Choroid plexus epithelial cell (primary cell): Measurements from ENCODE around the gene XXYLT1.

Experiments
- DNase-seq: peaks from one replicate; pipeline ENCODE4 v3.0.0-alpha.2; 2010; ENCODE audit warnings: low read depth
- H3K4me3 ChIP-seq: 2 replicates; pipeline ENCODE4 v1.5.1; 2011; ENCODE audit warnings: low read depth, mild to moderate bottlenecking, control low read depth, low read length, moderate library complexity
- CTCF ChIP-seq: conservative IDR thresholded peaks from 2 replicates; pipeline ENCODE4 v1.5.1; 2011; ENCODE audit warnings: low read depth, mild to moderate bottlenecking, control low read depth, inconsistent platforms, low read length, moderate library complexity

XXYLT1 gene

GRCh38 chr3:195151866-195152541 is 119.0 kb downstream of the XXYLT1 start:
- DNase-seq: peak; percentile 80
- no peak overlapping the region for H3K4me3 ChIP-seq
- TF ChIP-seq CTCF: no peak

- H3K4me3 ChIP-seq: no peak overlapping the region
- no peak for DNase-seq
- no peak for TF ChIP-seq CTCF
These were observed 119.6 kb downstream of the XXYLT1 start for GRCh38 chr3:195151402-195151801.

GRCh38 chr3:195150181-195151118 is 120.5 kb downstream of the XXYLT1 start:
- DNase-seq: peak; percentile 91
- peak overlapping the region; percentile 39 for H3K4me3 ChIP-seq
- no peak for TF ChIP-seq CTCF

DNA sequence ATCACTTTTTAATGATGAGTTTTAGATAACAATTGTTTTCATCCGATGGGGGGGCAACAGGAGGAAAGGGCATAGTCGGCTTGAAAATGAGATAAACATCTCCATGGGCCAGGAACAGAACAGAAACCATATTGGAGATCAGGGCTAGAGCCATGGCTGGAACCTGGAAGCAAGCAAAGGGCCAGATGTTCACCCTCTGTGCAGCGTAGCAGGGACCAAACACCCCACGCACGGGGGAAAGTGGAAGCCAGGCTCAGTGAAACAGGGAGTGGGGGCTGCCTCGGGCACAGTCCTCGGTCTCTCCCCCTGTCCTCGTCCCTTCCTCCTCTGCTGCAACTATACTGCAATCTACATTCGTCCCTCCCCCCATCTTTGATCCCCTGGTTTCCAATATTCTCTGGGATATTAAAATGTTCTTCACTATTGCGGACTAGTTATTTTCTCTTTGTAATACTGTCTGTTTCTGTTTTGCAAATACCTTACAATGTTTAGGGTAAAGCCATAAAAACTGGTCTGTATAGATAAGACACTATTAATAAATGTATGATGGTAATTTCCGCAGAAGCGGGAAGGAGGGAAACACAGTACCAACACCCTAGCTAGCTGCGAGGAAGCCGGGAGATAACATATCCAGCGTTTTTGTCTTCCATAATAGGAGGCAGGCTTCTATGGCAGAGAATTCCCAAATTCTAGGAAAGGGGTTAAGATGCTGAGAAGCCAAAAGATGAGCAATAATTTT is 121.5 kb downstream of the XXYLT1 start:
- no peak for DNase-seq
- TF ChIP-seq CTCF: no peak
- no peak overlapping the region for H3K4me3 ChIP-seq

GRCh38 chr3:195148549-195148948 is 122.4 kb downstream of the XXYLT1 start:
- DNase-seq: no peak
- H3K4me3 ChIP-seq: no peak overlapping the region
- no peak for TF ChIP-seq CTCF

DNA sequence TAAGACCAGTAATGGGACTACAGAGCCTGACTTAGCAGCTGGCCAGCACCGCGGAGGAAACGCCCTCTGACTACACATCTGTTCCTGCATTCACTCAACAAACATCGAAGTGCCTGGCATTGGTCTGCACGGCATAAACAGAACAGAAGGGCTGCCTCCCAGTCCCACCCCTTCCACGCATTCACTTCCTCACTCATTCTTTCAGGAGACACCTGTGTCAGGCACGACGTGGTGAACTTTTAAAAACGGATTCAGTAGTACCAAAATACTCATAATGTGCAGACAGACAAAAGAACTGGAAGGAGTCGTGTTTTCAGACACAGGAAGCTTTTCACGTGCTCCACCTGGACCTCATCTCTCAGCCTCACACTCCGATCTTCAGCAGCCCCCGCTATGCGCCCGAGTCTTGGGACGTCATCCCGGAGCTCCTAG is 123.3 kb downstream of the XXYLT1 start:
- peak; percentile 75 for DNase-seq
- no peak overlapping the region for H3K4me3 ChIP-seq
- TF ChIP-seq CTCF: no peak
